HepG2 (cell line): Measurements from ENCODE around the gene FAM110A. TPM values are rescaled to one million over a fixed set of nuclear protein-coding genes. Genes with fewer than 3 reads are reported as not detected.

ENCODE experiments used
- ATAC-seq: fragments of 200-7000 bp; cut with Tn5 transposase; 3 replicates; pipeline ENCODE4 v1.9.1; 2020; ENCODE audit warnings: mild to moderate bottlenecking, moderate library complexity
- BruUV-seq: library from RNA; stranded (reverse); fragments of 400-500 nt; replicated peaks from 2 replicates; lab custom pipeline; 2021; lab: Mats Ljungman, UMichigan
- CTCF ChIA-PET: fragments of 300-600 bp; formaldehyde crosslinking; extraction: SDS; loops from one replicate; lab custom pipeline; 2021; ENCODE audit warnings: low total read pairs, inconsistent platforms, low intra/inter-chr PET ratio; lab: Yijun Ruan, JAX
- POLR2A ChIA-PET: fragments of 350-600 bp; sonication (Branson Sonifier 250); formaldehyde crosslinking; loops from one replicate; lab custom pipeline; 2020; ENCODE audit warnings: antibody characterized with exemption, inconsistent platforms; lab: Yijun Ruan, JAX
- DNase-seq: peaks from one replicate; pipeline ENCODE4 v3.0.0-alpha.2; 2015; ENCODE audit warnings: low spot score
- FAIRE-seq: peaks from 3 replicates; lab custom pipeline; 2011; peaks lifted over from hg19 to GRCh38; lab: Jason Lieb, UNC
- H2AFZ ChIP-seq: one replicate; pipeline ENCODE4 v1.6.1; 2011; ENCODE audit warnings: low read length, inconsistent platforms
- H3K27ac ChIP-seq: fragments of 300-600 bp; 3 replicates; pipeline ENCODE4 v1.8.0; 2011; ENCODE audit warnings: mixed run types, mild to moderate bottlenecking, mixed read lengths, low read length, inconsistent platforms; ENCODE audit not compliant: insufficient read depth; ENCODE audit errors: extremely low read length
- H3K27me3 ChIP-seq, 2 experiments: fragments of 200-600 bp in 1 of 2; 2 replicates in 1 of 2; 3 replicates in 1 of 2; pipeline versions ENCODE4 v1.6.0 to v1.8.0; 2011; ENCODE audit warnings: low read length in 2 of 2, mild to moderate bottlenecking in 2 of 2, moderate library complexity in 2 of 2, inconsistent platforms in 1 of 2; ENCODE audit not compliant: insufficient read depth in 2 of 2, control insufficient read depth in 1 of 2
- H3K36me3 ChIP-seq, 2 experiments: fragments of 200-600 bp in 1 of 2; replicated peaks in 1 of 2; 2 replicates in 1 of 2; 3 replicates in 1 of 2; pipeline versions ENCODE4 v1.5.1 to v1.8.0; 2011; ENCODE audit warnings: low read length in 2 of 2, inconsistent platforms in 1 of 2; ENCODE audit not compliant: insufficient read depth in 2 of 2, control insufficient read depth in 1 of 2
- H3K4me1 ChIP-seq: 2 replicates; pipeline ENCODE4 v1.5.1; 2012; ENCODE audit warnings: low read length, inconsistent platforms; ENCODE audit not compliant: insufficient read depth
- H3K4me2 ChIP-seq: 2 replicates; pipeline ENCODE4 v1.6.0; 2011; ENCODE audit warnings: low read depth, low read length, inconsistent platforms
- H3K4me3 ChIP-seq, 3 experiments: fragments of 200-600 bp in 1 of 3; sonication (generic), shearing (Covaris generic) in 1 of 3; replicated peaks in 1 of 3; 2 replicates each; pipeline ENCODE4 v1.5.1; 2011 to 2016; ENCODE audit warnings: low read length in 3 of 3, inconsistent platforms in 2 of 3, low read depth in 2 of 3, mild to moderate bottlenecking in 2 of 3, control low read depth in 1 of 3, mixed read lengths in 1 of 3; ENCODE audit not compliant: insufficient read depth in 1 of 3
- H3K79me2 ChIP-seq: one replicate; pipeline ENCODE4 v1.6.1; 2011; ENCODE audit warnings: low read length, inconsistent platforms; ENCODE audit not compliant: insufficient read depth
- H3K9ac ChIP-seq: 2 replicates; pipeline ENCODE4 v1.6.0; 2011; ENCODE audit warnings: mild to moderate bottlenecking, low read depth, low read length, inconsistent platforms; ENCODE audit not compliant: insufficient read depth
- H3K9me3 ChIP-seq: 2 replicates; pipeline ENCODE4 v1.5.1; 2012; ENCODE audit warnings: mild to moderate bottlenecking, low read length
- H4K20me1 ChIP-seq: 2 replicates; pipeline ENCODE4 v1.6.0; 2011; ENCODE audit warnings: inconsistent platforms, mild to moderate bottlenecking, low read length, moderate library complexity; ENCODE audit not compliant: insufficient read depth
- BRCA1 ChIP-seq: sonication (generic); formaldehyde crosslinking; IDR thresholded peaks from 2 replicates; pipeline ENCODE4 v1.4.0; 2020; ENCODE audit warnings: missing genetic modification reagents
- IRX3 ChIP-seq: sonication (generic); formaldehyde crosslinking; IDR thresholded peaks from 2 replicates; pipeline ENCODE4 v1.8.1; 2023; ENCODE audit warnings: mild to moderate bottlenecking, low read depth, missing genetic modification reagents, borderline replicate concordance
- MATR3 ChIP-seq: sonication (generic); formaldehyde crosslinking; IDR thresholded peaks from 2 replicates; pipeline ENCODE4 v1.4.0; 2020; ENCODE audit warnings: missing genetic modification reagents
- MXI1 ChIP-seq: IDR thresholded peaks from 3 replicates; pipeline ENCODE4 v1.6.1; 2012; ENCODE audit warnings: low read depth, low read length, inconsistent platforms, borderline replicate concordance
- POLR2G ChIP-seq: fragments of 200-400 bp; formaldehyde crosslinking; IDR thresholded peaks from 2 replicates; pipeline ENCODE4 v1.6.1; 2018; ENCODE audit warnings: mild to moderate bottlenecking, low read depth, low read length, moderate library complexity
- TAF1 ChIP-seq: sonication (generic); formaldehyde crosslinking; IDR thresholded peaks from 2 replicates; pipeline ENCODE4 v1.4.0; 2020; ENCODE audit warnings: missing genetic modification reagents
- TSC22D2 ChIP-seq: sonication (generic); formaldehyde crosslinking; IDR thresholded peaks from 2 replicates; pipeline ENCODE4 v1.5.1; 2020; ENCODE audit warnings: missing genetic modification reagents, mild to moderate bottlenecking, borderline replicate concordance
- ZEB1 ChIP-seq: IDR thresholded peaks from 2 replicates; pipeline ENCODE4 v1.6.1; 2012; ENCODE audit warnings: mild to moderate bottlenecking, low read depth, inconsistent platforms; ENCODE audit not compliant: insufficient replicate concordance
- ZFP90 ChIP-seq: sonication (generic); formaldehyde crosslinking; IDR thresholded peaks from 2 replicates; pipeline ENCODE4 v1.8.0; 2022; ENCODE audit warnings: missing genetic modification reagents, mild to moderate bottlenecking, inconsistent platforms, borderline replicate concordance
- ZFYVE20 ChIP-seq: sonication (generic); formaldehyde crosslinking; IDR thresholded peaks from 2 replicates; pipeline ENCODE4 v1.8.0; 2023; ENCODE audit warnings: low read depth, mild to moderate bottlenecking, moderate library complexity, missing genetic modification reagents, borderline replicate concordance
- ZNF776 ChIP-seq: sonication (generic); formaldehyde crosslinking; IDR thresholded peaks from 2 replicates; pipeline ENCODE4 v1.4.0; 2020; ENCODE audit warnings: mild to moderate bottlenecking, missing genetic modification reagents
- ZNF780A ChIP-seq: sonication (generic); formaldehyde crosslinking; IDR thresholded peaks from 2 replicates; pipeline ENCODE4 v1.8.0; 2022; ENCODE audit warnings: mild to moderate bottlenecking, missing genetic modification reagents, moderate library complexity
- ZSCAN20 ChIP-seq: sonication (generic); formaldehyde crosslinking; IDR thresholded peaks from 2 replicates; pipeline ENCODE4 v1.4.0; 2020; ENCODE audit warnings: missing genetic modification reagents, mild to moderate bottlenecking, borderline replicate concordance
- WGBS: methylation state at CpG from one replicate; pipeline ENCODE4 v1.1.6; 2017; ENCODE audit warnings: low lambda C conversion rate; 5-methylcytosine and 5-hydroxymethylcytosine counted together
- in situ Hi-C: cut with HindIII; loops from 2 replicates; pipeline ENCODE4 v1.10.0; 2017; ENCODE audit warnings: low pct_unique_long_range_greater_than_20kb; ENCODE audit not compliant: extremely low pct_ligation_motif_present
- intact Hi-C: fragments of 100-400 bp; cut with micrococcal nuclease; formaldehyde crosslinking; loops from one replicate; pipeline ENCODE4 v1.10.0; 2022; ENCODE audit not compliant: unreplicated experiment
- polyA plus RNA-seq, 8 experiments: library from polyadenylated mRNA; depleted of rRNA in 3 of 8; stranded (reverse) in 7 of 8; unstranded in 1 of 8; fragments of >200 nt; fragmentation: Illumina TruSeq in 4 of 8; extraction: Trizol in 4 of 8; gene quantifications; 2 replicates each; pipeline versions ENCODE4 v1.2.1 to v1.2.3, GENCODE V29; 2011 to 2016; ENCODE audit warnings: low read depth in 4 of 8, missing spikeins in 1 of 8, mixed read lengths in 1 of 8; ENCODE audit not compliant: insufficient read depth in 1 of 8
- total RNA-seq, 5 experiments: library from RNA; depleted of rRNA; stranded (reverse); fragments of >200 nt; fragmentation: Illumina TruSeq; extraction: Trizol; gene quantifications; 2 replicates each; pipeline ENCODE4 v1.2.3, GENCODE V29; 2016; ENCODE audit warnings: low read depth in 1 of 5
- TF ChIP-seq, protein P1 (sequence below): sonication (generic); formaldehyde crosslinking; IDR thresholded peaks from 2 replicates; pipeline ENCODE4 v1.4.0; 2020; ENCODE audit warnings: missing genetic modification reagents
- TF ChIP-seq, protein P2 (sequence below): sonication (generic); formaldehyde crosslinking; IDR thresholded peaks from 2 replicates; pipeline ENCODE4 v1.5.1; 2020; ENCODE audit warnings: missing genetic modification reagents, mild to moderate bottlenecking, borderline replicate concordance

FAM110A gene
- total and polyA plus RNA-seq, 2 of the 13 experiments (the other 11 are each of a cell fraction or from before 2014, with no cell fraction given), result 1.9 TPM

DNA sequence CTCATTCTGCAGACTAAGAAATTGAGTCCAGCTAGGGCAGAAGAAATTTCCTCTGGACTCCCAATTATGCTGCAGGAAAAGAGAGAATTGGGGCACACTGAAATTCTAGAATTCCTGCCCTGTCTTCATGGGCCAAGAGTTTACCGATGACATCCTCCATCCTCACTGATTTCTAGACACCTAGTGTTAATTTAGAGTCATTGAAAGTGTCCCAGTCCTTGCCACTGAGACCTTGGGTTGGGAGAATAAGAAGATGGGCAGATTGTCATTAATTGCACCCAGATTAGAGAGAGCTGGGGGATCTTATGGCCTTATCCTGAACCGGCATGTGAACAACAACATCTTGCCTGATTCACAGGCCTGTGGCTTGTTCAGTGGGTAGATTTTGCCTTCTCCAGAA lies 53.6 kb downstream of the FAM110A start:
- 2% methylated on average over 2 of the region's 2 CpGs for WGBS
- ChIA-PET CTCF (no interaction called here), POLR2A (no interaction called here)
- H3K9me3 ChIP-seq, result no peaks in the 10 kb centered on the region
- no peak for FAIRE-seq
- TF ChIP-seq MATR3 (CRISPR knock-in tag) (no peak), ZFP90 (no peak), TAF1 (CRISPR knock-in tag) (no peak)
- TF ChIP-seq, protein P1, sequence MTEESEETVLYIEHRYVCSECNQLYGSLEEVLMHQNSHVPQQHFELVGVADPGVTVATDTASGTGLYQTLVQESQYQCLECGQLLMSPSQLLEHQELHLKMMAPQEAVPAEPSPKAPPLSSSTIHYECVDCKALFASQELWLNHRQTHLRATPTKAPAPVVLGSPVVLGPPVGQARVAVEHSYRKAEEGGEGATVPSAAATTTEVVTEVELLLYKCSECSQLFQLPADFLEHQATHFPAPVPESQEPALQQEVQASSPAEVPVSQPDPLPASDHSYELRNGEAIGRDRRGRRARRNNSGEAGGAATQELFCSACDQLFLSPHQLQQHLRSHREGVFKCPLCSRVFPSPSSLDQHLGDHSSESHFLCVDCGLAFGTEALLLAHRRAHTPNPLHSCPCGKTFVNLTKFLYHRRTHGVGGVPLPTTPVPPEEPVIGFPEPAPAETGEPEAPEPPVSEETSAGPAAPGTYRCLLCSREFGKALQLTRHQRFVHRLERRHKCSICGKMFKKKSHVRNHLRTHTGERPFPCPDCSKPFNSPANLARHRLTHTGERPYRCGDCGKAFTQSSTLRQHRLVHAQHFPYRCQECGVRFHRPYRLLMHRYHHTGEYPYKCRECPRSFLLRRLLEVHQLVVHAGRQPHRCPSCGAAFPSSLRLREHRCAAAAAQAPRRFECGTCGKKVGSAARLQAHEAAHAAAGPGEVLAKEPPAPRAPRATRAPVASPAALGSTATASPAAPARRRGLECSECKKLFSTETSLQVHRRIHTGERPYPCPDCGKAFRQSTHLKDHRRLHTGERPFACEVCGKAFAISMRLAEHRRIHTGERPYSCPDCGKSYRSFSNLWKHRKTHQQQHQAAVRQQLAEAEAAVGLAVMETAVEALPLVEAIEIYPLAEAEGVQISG (CRISPR knock-in tag), result no peak
- H3K9ac ChIP-seq, result no peak overlapping the region
- no peaks in the 10 kb centered on the region for H3K4me1 ChIP-seq
- H3K36me3 ChIP-seq, result no peaks in the 10 kb centered on the region
- DNase-seq, result no peak
- no peak for ATAC-seq
- no peak overlapping the region for H3K4me3 ChIP-seq
- H3K27ac ChIP-seq, result no peak overlapping the region
- peaks cover 2 to 25% of the 10 kb centered on the region in 2 experiments; a peak in 4 of 5 replicates for H3K27me3 ChIP-seq
- no peaks in the 10 kb centered on the region for H4K20me1 ChIP-seq
- no peak overlapping the region for H2AFZ ChIP-seq
- BruUV-seq, result no TSS peak
- intact Hi-C loops (loop anchor here (10.0 kb wide), 1 partner anchor 408 kb away; no protein-coding TSS in a partner anchor), in situ Hi-C loops (no loop called here)
- no peaks in the 10 kb centered on the region for H3K79me2 ChIP-seq
- no peak overlapping the region for H3K4me2 ChIP-seq

DNA sequence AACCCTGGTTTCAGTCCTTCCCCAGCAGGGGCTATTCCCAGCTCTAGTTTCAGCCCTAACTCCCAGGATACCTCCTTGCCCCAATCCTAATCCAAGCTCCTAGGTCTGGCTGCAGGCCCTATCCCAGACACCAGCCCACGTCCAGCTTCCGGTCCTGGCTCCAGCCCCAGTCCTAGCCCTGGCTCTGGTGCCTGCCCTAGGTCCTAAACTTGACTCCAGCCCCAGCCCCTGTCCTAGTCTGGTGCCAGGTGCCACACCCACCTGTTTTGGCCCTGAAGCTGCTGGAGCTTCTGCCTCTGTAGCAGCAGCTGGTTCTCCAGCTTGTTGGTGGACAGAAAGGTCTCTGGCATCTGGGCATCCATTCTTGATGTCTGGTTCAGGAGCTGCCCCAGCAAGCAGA lies 54.5 kb downstream of the FAM110A start:
- Histone ChIP-seq H3K9ac (no peak overlapping the region), H3K27me3 (peaks cover 2 to 29% of the 10 kb centered on the region in 2 experiments; a peak in 4 of 5 replicates), H4K20me1 (no peaks in the 10 kb centered on the region), H3K27ac (no peak overlapping the region), H3K4me2 (no peak overlapping the region), H3K36me3 (no peaks in the 10 kb centered on the region), H3K4me3 (no peak overlapping the region), H3K79me2 (no peaks in the 10 kb centered on the region), H3K4me1 (no peaks in the 10 kb centered on the region), H3K9me3 (no peaks in the 10 kb centered on the region), H2AFZ (no peak overlapping the region)
- 0% methylated on average over 2 of the region's 2 CpGs for WGBS
- DNase-seq (no peak), ATAC-seq (no peak), FAIRE-seq (no peak)
- BruUV-seq, result no TSS peak
- ChIA-PET POLR2A (no interaction called here), CTCF (no interaction called here)
- intact Hi-C loops (loop anchor here (10.0 kb wide), 1 partner anchor 407 kb away; no protein-coding TSS in a partner anchor), in situ Hi-C loops (no loop called here)
- no peak for TF ChIP-seq ZEB1
- no peak for TF ChIP-seq ZSCAN20 (CRISPR knock-in tag)
- TF ChIP-seq ZFYVE20 (CRISPR knock-in tag), result no peak
- TF ChIP-seq BRCA1 (CRISPR knock-in tag), result no peak
- TF ChIP-seq, protein P2, sequence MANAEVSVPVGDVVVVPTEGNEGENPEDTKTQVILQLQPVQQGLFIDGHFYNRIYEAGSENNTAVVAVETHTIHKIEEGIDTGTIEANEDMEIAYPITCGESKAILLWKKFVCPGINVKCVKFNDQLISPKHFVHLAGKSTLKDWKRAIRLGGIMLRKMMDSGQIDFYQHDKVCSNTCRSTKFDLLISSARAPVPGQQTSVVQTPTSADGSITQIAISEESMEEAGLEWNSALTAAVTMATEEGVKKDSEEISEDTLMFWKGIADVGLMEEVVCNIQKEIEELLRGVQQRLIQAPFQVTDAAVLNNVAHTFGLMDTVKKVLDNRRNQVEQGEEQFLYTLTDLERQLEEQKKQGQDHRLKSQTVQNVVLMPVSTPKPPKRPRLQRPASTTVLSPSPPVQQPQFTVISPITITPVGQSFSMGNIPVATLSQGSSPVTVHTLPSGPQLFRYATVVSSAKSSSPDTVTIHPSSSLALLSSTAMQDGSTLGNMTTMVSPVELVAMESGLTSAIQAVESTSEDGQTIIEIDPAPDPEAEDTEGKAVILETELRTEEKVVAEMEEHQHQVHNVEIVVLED, result no peak
- no peak for TF ChIP-seq MXI1
- TF ChIP-seq ZNF780A (CRISPR knock-in tag), result no peak
- TF ChIP-seq TSC22D2, result no peak
- no peak for TF ChIP-seq POLR2G
- no peak for TF ChIP-seq IRX3 (CRISPR knock-in tag)
- TF ChIP-seq ZNF776 (CRISPR knock-in tag), result no peak
